ENCODE measurements around the gene TTC12. TPM values are rescaled to one million over a fixed set of nuclear protein-coding genes. Genes with fewer than 3 reads are reported as not detected.

TTC12 gene
- total RNA-seq, 1 experiment from 2014 or later = 19.4 TPM

DNA sequence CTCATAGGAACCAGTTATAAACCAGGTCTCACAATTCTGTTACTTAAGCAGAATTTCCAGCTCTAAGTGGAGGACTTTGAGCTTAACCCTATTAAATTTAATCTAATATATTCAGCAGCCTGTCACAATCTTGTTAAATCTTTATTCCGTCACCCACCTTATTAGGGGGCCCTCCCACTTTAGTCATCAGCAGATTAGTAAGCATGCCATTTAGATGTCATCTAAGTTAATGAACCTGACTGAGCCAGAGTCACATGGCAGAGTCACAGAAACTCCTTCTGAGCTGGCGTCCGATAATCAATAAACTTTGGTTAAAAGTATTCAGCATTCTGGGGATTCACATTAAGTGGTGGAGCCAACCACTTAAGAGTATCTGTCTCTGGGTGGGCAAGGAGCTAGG, 35.1 kb downstream of the TTC12 start:
- ChIA-PET POLR2A (no interaction called here), CTCF (interaction anchor here (1.1 kb wide), 1 partner anchor 27 kb away, joined by 3 read pairs; no protein-coding TSS in a partner anchor)
- no peak overlapping the region for H3K4me3 ChIP-seq (ENCODE audit: low read depth, low read length)
- TF ChIP-seq, protein P1, sequence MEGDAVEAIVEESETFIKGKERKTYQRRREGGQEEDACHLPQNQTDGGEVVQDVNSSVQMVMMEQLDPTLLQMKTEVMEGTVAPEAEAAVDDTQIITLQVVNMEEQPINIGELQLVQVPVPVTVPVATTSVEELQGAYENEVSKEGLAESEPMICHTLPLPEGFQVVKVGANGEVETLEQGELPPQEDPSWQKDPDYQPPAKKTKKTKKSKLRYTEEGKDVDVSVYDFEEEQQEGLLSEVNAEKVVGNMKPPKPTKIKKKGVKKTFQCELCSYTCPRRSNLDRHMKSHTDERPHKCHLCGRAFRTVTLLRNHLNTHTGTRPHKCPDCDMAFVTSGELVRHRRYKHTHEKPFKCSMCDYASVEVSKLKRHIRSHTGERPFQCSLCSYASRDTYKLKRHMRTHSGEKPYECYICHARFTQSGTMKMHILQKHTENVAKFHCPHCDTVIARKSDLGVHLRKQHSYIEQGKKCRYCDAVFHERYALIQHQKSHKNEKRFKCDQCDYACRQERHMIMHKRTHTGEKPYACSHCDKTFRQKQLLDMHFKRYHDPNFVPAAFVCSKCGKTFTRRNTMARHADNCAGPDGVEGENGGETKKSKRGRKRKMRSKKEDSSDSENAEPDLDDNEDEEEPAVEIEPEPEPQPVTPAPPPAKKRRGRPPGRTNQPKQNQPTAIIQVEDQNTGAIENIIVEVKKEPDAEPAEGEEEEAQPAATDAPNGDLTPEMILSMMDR (IDR thresholded peaks at IDR 0.05; ENCODE audit: insufficient read depth in 1 of 2, low read depth in 1 of 2, low read length in 1 of 2, severe bottlenecking in 1 of 2, unreplicated experiment in 1 of 2) = no peak
- no peaks in the 10 kb centered on the region for H3K4me1 ChIP-seq
- H3K27me3 ChIP-seq (replicated peaks; ENCODE audit: control insufficient read depth, insufficient read depth, low read length) = no peaks in the 10 kb centered on the region
- no peak for DNase-seq
- intact Hi-C loops (cut with micrococcal nuclease; ENCODE audit: unreplicated experiment) = no loop called here
- no peaks in the 10 kb centered on the region for H3K36me3 Mint-ChIP-seq (ENCODE audit: insufficient read depth, unreplicated experiment)
- peaks cover 3% of the 10 kb centered on the region for H3K9me3 Mint-ChIP-seq (ENCODE audit: unreplicated experiment)
- BruUV-seq (replicated peaks) = no TSS peak
- H3K27me3 Mint-ChIP-seq (ENCODE audit: insufficient read depth, unreplicated experiment) = no peaks in the 10 kb centered on the region
- H3K36me3 ChIP-seq (ENCODE audit: control insufficient read depth, insufficient read depth, low read length) = 0 out of 2 replicates have a peak, but pooled peaks cover 1% of the 10 kb centered on the region
- H3K4me1 Mint-ChIP-seq (ENCODE audit: low read depth, unreplicated experiment) = no peaks in the 10 kb centered on the region
- no peak overlapping the region for H3K27ac Mint-ChIP-seq (ENCODE audit: unreplicated experiment)
- H3K4me3 Mint-ChIP-seq (ENCODE audit: unreplicated experiment) = no peak overlapping the region
- H3K9me3 ChIP-seq = no peaks in the 10 kb centered on the region

DNA sequence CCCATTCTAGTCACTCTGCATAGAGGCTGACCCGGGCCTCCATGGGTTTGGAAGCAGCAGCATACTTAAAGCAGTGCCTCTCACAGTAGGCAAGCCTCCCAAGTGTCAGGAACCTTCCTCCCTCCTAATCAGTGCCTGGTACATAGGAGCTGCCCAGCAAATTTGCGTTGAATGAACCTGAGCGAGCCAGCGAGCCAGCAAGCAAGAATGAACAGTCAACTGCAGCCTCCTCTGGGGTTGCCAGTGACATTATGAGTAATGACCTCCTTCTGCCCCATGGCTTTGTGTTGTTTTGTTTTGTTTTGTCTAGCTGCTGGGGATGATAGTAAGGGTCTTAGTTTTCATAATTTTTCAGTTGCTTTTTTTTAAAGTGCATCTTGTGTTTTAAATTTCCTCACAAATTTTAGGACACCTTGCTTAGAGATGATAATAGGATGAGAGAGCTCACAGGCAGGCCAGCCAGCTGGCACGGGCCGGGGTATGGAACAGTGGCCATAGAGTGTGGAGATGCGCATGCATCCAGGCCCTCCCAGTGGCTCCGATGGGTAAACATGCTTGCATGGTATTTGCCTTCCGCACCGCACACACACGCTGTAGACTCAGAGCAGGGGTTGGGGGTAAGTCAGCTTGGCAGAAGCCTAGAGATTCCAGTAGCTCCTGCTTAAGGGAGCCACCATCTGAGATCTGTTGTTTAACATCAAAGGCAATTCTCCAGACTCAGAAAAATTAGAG, 36.1 kb downstream of the TTC12 start:
- Mint-ChIP-seq H3K9me3 (ENCODE audit: unreplicated experiment) (peaks cover 12% of the 10 kb centered on the region), H3K27me3 (ENCODE audit: insufficient read depth, unreplicated experiment) (no peaks in the 10 kb centered on the region), H3K4me1 (ENCODE audit: low read depth, unreplicated experiment) (no peaks in the 10 kb centered on the region), H3K36me3 (ENCODE audit: insufficient read depth, unreplicated experiment) (no peaks in the 10 kb centered on the region), H3K27ac (ENCODE audit: unreplicated experiment) (no peak overlapping the region), H3K4me3 (ENCODE audit: unreplicated experiment) (no peak overlapping the region)
- H3K4me3 ChIP-seq (ENCODE audit: low read depth, low read length) = no peak overlapping the region
- BruUV-seq (replicated peaks) = no TSS peak
- H3K27me3 ChIP-seq (replicated peaks; ENCODE audit: control insufficient read depth, insufficient read depth, low read length) = no peaks in the 10 kb centered on the region
- intact Hi-C loops (cut with micrococcal nuclease; ENCODE audit: unreplicated experiment) = no loop called here
- no peaks in the 10 kb centered on the region for H3K4me1 ChIP-seq
- ChIA-PET POLR2A (no interaction called here), CTCF (no interaction called here)
- peaks cover 4% of the 10 kb centered on the region; the same call in 1 of the 2 replicates for H3K9me3 ChIP-seq
- 0 out of 2 replicates have a peak, but pooled peaks cover 1% of the 10 kb centered on the region for H3K36me3 ChIP-seq (ENCODE audit: control insufficient read depth, insufficient read depth, low read length)
- TF ChIP-seq, protein P1 (IDR thresholded peaks at IDR 0.05; ENCODE audit: insufficient read depth in 1 of 2, low read depth in 1 of 2, low read length in 1 of 2, severe bottlenecking in 1 of 2, unreplicated experiment in 1 of 2) = no peak
- DNase-seq = no peak

DNA sequence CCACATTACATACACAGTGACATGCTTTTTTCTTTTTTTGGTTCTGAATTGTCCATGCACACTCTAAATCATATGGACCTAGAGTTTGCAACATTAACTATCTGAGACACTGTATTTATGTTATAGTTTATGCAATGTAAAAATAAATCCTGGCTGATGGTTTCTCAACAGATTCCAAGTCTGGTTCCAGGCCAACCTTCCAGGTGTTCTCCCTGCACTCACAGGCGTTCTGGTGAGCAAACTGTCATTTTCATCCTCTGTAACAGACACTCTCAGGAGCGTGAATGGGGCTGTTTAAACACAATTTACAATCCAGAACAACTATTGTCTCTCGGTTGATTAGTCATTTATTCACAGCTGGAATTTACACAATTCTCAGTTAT, 36.7 kb downstream of the TTC12 start:
- CTCF ChIA-PET = no interaction called here
- intact Hi-C loops (cut with micrococcal nuclease; ENCODE audit: unreplicated experiment) = no loop called here
- TF ChIP-seq, protein P1 (IDR thresholded peaks at IDR 0.05; ENCODE audit: insufficient read depth in 1 of 2, low read depth in 1 of 2, low read length in 1 of 2, severe bottlenecking in 1 of 2, unreplicated experiment in 1 of 2) = no peak
- Mint-ChIP-seq H3K9me3 (ENCODE audit: unreplicated experiment) (peaks cover 18% of the 10 kb centered on the region), H3K36me3 (ENCODE audit: insufficient read depth, unreplicated experiment) (no peaks in the 10 kb centered on the region), H3K4me3 (ENCODE audit: unreplicated experiment) (no peak overlapping the region), H3K27ac (ENCODE audit: unreplicated experiment) (no peak overlapping the region), H3K4me1 (ENCODE audit: low read depth, unreplicated experiment) (no peaks in the 10 kb centered on the region), H3K27me3 (ENCODE audit: insufficient read depth, unreplicated experiment) (no peaks in the 10 kb centered on the region)
- H3K9me3 ChIP-seq = peaks cover 9% of the 10 kb centered on the region; the same call in 1 of the 2 replicates
- DNase-seq = no peak
- H3K27me3 ChIP-seq (replicated peaks; ENCODE audit: control insufficient read depth, insufficient read depth, low read length) = no peaks in the 10 kb centered on the region
- POLR2A ChIA-PET = no interaction called here
- no peak overlapping the region for H3K4me3 ChIP-seq (ENCODE audit: low read depth, low read length)
- no peaks in the 10 kb centered on the region for H3K4me1 ChIP-seq
- BruUV-seq (replicated peaks) = no TSS peak
- H3K36me3 ChIP-seq (ENCODE audit: control insufficient read depth, insufficient read depth, low read length) = 0 out of 2 replicates have a peak, but pooled peaks cover 1% of the 10 kb centered on the region
